GM19324 (cell line): Measurements from ENCODE around the gene VSIR.

Experiments used
- ATAC-seq: cut with Tn5 transposase; IDR thresholded peaks from one replicate; pipeline ENCODE4 v1.9.1; 2021; ENCODE audit warnings: mild to moderate bottlenecking, moderate library complexity; ENCODE audit not compliant: unreplicated experiment, low FRiP score

Gene VSIR

GRCh38 chr10:71716426-71716825 lies 56.9 kb downstream of the VSIR start:
- no peak for ATAC-seq

- ATAC-seq = no peak
These were observed 57.5 kb downstream of the VSIR start for GRCh38 chr10:71715860-71716259.

GRCh38 chr10:71715026-71715425 lies 58.3 kb downstream of the VSIR start:
- ATAC-seq = no peak

GRCh38 chr10:71714592-71714991 lies 58.7 kb downstream of the VSIR start:
- no peak for ATAC-seq

DNA sequence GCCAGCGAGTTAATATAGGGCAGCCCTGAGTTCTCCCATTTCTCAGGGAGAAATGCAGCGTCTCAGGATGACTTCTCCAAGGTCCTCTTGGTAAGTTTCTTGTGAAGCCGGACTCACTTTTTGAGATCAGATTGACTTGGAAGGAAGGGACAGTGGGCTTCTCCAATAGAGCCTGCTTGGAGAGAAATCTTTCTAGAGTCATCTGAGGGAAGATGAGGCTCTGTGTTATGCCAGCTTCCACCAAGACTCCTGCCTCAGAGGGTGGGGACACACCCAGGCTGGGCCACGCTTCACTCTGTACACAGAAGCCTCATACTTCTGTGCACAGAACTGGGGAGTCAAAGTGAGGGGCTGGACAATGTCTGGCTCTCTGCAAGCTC lies 59.3 kb downstream of the VSIR start:
- no peak for ATAC-seq

- no peak for ATAC-seq
These were observed 59.9 kb downstream of the VSIR start for GRCh38 chr10:71713135-71714030.

- ATAC-seq = no peak
These were observed 60.7 kb downstream of the VSIR start for GRCh38 chr10:71712572-71713134.

GRCh38 chr10:71712170-71712569 lies 61.1 kb downstream of the VSIR start:
- no peak for ATAC-seq

GRCh38 chr10:71711052-71711623 lies 62.2 kb downstream of the VSIR start:
- ATAC-seq = no peak

- no peak for ATAC-seq
These were observed 62.8 kb downstream of the VSIR start for GRCh38 chr10:71710519-71710918.

GRCh38 chr10:71708897-71709882 lies 64.1 kb downstream of the VSIR start:
- no peak for ATAC-seq

GRCh38 chr10:71708301-71708703 lies 65.0 kb downstream of the VSIR start:
- ATAC-seq = no peak

- no peak for ATAC-seq
These were observed 66.0 kb downstream of the VSIR start for GRCh38 chr10:71707240-71707789.

- no peak for ATAC-seq
These were observed 66.9 kb downstream of the VSIR start for GRCh38 chr10:71706216-71707121.

- ATAC-seq = no peak
These were observed 67.7 kb downstream of the VSIR start for GRCh38 chr10:71705582-71705981.

DNA sequence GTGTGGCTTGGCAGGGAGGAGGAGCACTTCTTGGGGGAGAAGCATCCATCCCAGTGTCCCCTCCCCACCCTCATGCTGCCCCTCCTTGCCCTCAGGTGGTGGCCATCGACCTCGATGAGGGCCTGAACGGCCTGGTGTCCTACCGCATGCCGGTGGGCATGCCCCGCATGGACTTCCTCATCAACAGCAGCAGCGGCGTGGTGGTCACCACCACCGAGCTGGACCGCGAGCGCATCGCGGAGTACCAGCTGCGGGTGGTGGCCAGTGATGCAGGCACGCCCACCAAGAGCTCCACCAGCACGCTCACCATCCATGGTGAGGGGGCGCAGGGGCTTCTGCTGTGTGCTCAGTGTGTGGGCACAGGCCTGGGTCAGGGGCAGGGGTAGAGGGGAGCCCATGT lies 68.5 kb downstream of the VSIR start:
- ATAC-seq = no peak

DNA sequence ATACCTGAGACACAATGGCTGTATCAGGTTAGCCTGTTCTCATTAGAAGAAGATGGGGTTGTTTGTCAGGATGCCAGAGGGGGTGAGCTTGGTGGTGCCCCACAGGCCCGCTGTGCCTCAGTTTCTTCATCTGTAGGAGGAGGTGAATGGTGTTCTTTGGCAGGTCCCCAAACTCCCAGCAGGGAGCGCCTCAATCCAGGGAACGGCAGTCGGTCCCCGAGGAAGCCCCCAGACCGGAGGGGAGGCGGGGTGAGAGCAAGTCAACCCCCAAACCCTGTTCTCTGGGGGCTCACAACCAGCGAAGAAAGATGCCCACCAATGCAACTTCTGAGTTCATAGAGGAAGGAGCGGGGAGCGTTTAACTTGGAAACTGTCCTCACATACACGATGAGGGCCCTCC lies 69.7 kb downstream of the VSIR start:
- no peak for ATAC-seq

DNA sequence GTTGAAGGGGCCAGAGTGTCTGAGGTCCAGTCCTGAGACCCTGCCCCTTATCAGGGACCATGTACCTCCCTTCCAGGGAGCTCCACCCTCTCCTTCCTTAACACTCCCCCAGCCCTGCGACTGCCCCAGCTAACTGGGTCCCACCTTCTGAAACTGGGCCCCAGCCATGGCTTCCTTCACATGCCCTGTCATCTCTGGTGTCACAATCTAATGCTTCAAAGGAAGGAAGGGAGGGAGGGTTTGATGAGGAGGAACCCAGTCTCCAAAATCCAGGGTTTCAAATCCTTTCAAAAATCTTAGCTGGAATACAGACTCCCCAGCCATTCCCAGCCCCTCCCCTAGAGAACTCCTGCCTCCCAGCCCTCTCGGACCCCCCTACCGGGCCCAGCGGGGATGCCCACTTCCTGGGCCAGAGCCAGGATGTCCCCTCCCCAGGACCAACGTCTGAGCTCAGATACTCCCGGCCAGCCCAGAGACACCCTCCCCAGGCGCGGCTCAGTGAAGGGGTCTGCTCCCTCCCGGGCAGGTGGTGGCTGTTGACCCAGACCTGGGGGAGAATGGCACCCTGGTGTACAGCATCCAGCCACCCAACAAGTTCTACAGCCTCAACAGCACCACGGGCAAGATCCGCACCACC lies 71.7 kb downstream of the VSIR start:
- ATAC-seq = no peak
